CD14-positive monocyte (primary cell): ENCODE data around the gene CHPF. TPM values are rescaled to one million over a fixed set of nuclear protein-coding genes. Genes with fewer than 3 reads are reported as not detected.

Experiments used
- DNase-seq, 3 donors: peaks; one replicate each; pipeline ENCODE4 v3.0.0-alpha.2; 2011 to 2022
- H2AFZ ChIP-seq: 2 replicates; pipeline ENCODE4 v1.6.0; 2012; ENCODE audit warnings: mild to moderate bottlenecking, low read depth, low read length, inconsistent platforms; ENCODE audit not compliant: insufficient read depth, poor library complexity, severe bottlenecking
- H3K27ac ChIP-seq, 2 donors: 1 replicate in 1 of 2; 2 replicates in 1 of 2; pipeline ENCODE4 v1.5.1; 2012 to 2013; ENCODE audit warnings: low read length in 2 of 2, control low read depth in 1 of 2, inconsistent platforms in 1 of 2, low read depth in 1 of 2, mild to moderate bottlenecking in 1 of 2
- H3K27me3 ChIP-seq, 2 donors: one replicate each; pipeline versions ENCODE4 v1.6.0 to v1.6.1; 2011 to 2013; ENCODE audit warnings: low read length in 2 of 2; ENCODE audit not compliant: control insufficient read depth in 2 of 2, insufficient read depth in 2 of 2
- H3K36me3 ChIP-seq, 2 donors: replicated peaks in 1 of 2; 1 replicate in 1 of 2; 2 replicates in 1 of 2; pipeline versions ENCODE4 v1.5.1 to v1.6.1; 2012 to 2013; ENCODE audit warnings: low read length in 2 of 2, control low read depth in 1 of 2, inconsistent platforms in 1 of 2, mild to moderate bottlenecking in 1 of 2; ENCODE audit not compliant: insufficient read depth in 2 of 2, control insufficient read depth in 1 of 2
- H3K4me1 ChIP-seq, 2 donors: 1 replicate in 1 of 2; 2 replicates in 1 of 2; pipeline versions ENCODE4 v1.5.1 to v1.6.1; 2012 to 2013; ENCODE audit warnings: low read length in 2 of 2, control low read depth in 1 of 2, inconsistent platforms in 1 of 2, mild to moderate bottlenecking in 1 of 2, moderate library complexity in 1 of 2; ENCODE audit not compliant: insufficient read depth in 2 of 2, control insufficient read depth in 1 of 2
- H3K4me2 ChIP-seq: replicated peaks from 2 replicates; pipeline ENCODE3; 2012; ENCODE audit warnings: low read length, moderate library complexity, mild to moderate bottlenecking; ENCODE audit not compliant: poor library complexity, severe bottlenecking; ENCODE audit errors: extremely low read depth
- H3K4me3 ChIP-seq, 3 experiments: fragments of 200-600 bp in 1 of 3; sonication (generic) in 1 of 3; replicated peaks in 1 of 3; 1 replicate in 2 of 3; 2 replicates in 1 of 3; pipeline ENCODE4 v1.5.1; 2011 to 2013; ENCODE audit warnings: low read length in 3 of 3, mild to moderate bottlenecking in 3 of 3, control low read depth in 2 of 3, low read depth in 2 of 3, inconsistent platforms in 1 of 3, moderate library complexity in 1 of 3
- H3K79me2 ChIP-seq: 2 replicates; pipeline ENCODE4 v1.6.0; 2012; ENCODE audit warnings: mild to moderate bottlenecking, control low read depth, inconsistent platforms, low read length, moderate library complexity; ENCODE audit not compliant: insufficient read depth
- H3K9ac ChIP-seq: 2 replicates; pipeline ENCODE4 v1.6.0; 2017; ENCODE audit warnings: low read length, mild to moderate bottlenecking; ENCODE audit not compliant: insufficient read depth, poor library complexity, severe bottlenecking
- H3K9me3 ChIP-seq, 2 donors: replicated peaks in 1 of 2; 1 replicate in 1 of 2; 2 replicates in 1 of 2; pipeline versions ENCODE4 v1.5.1 to v1.6.1; 2012 to 2013; ENCODE audit warnings: low read length in 2 of 2, control low read depth in 1 of 2; ENCODE audit not compliant: control insufficient read depth in 1 of 2, insufficient read depth in 1 of 2
- H4K20me1 ChIP-seq: 2 replicates; pipeline ENCODE4 v1.6.0; 2012; ENCODE audit warnings: mild to moderate bottlenecking, low read length, control low read depth, moderate library complexity; ENCODE audit not compliant: insufficient read depth
- H3K27ac Mint-ChIP-seq, 7 donors: one replicate each; pipeline ENCODE4 v1.8.0; 2020; ENCODE audit warnings: mild to moderate bottlenecking in 7 of 7, mixed read lengths in 7 of 7, moderate library complexity in 6 of 7, inconsistent platforms in 2 of 7
- H3K27me3 Mint-ChIP-seq, 3 donors: one replicate each; pipeline ENCODE4 v1.8.0; 2021 to 2022; ENCODE audit warnings: low read depth in 3 of 3, mild to moderate bottlenecking in 3 of 3, mixed read lengths in 3 of 3, moderate library complexity in 3 of 3, inconsistent platforms in 1 of 3
- H3K36me3 Mint-ChIP-seq, 2 donors: one replicate each; pipeline ENCODE4 v1.8.0; 2020; ENCODE audit warnings: mixed read lengths in 2 of 2, inconsistent platforms in 1 of 2, mild to moderate bottlenecking in 1 of 2
- H3K4me1 Mint-ChIP-seq: one replicate; pipeline ENCODE4 v1.8.0; 2020; ENCODE audit warnings: mild to moderate bottlenecking, mixed read lengths
- H3K4me3 Mint-ChIP-seq, 2 donors: one replicate each; pipeline ENCODE4 v1.8.0; 2020; ENCODE audit warnings: mild to moderate bottlenecking in 2 of 2, mixed read lengths in 2 of 2, moderate library complexity in 1 of 2
- H3K9me3 Mint-ChIP-seq, 7 donors: one replicate each; pipeline ENCODE4 v1.8.0; 2020 to 2022; ENCODE audit warnings: mixed read lengths in 7 of 7, mild to moderate bottlenecking in 6 of 7, moderate library complexity in 6 of 7, inconsistent platforms in 2 of 7
- CTCF ChIP-seq: fragments of 200-600 bp; IDR thresholded peaks from one replicate; pipeline ENCODE4 v1.8.0; 2022; ENCODE audit warnings: antibody characterized with exemption, mild to moderate bottlenecking
- WGBS: methylation state at CpG from one replicate; pipeline ENCODE4 v1.1.5; 2013; ENCODE audit warnings: missing lambda C conversion rate; ENCODE audit not compliant: insufficient coverage; 5-methylcytosine and 5-hydroxymethylcytosine counted together
- intact Hi-C, 2 donors: fragments of 100-400 bp; cut with micrococcal nuclease; formaldehyde crosslinking; loops; one replicate each; pipeline versions ENCODE4 v1.15.0 to v1.15.1; 2023
- polyA plus RNA-seq, 3 donors: library from polyadenylated mRNA; depleted of rRNA in 1 of 3; unstranded in 2 of 3; stranded (reverse) in 1 of 3; fragments of 300-500 nt in 2 of 3; fragments of >200 nt in 1 of 3; fragmentation: Illumina TruSeq in 2 of 3; gene quantifications; 1 replicate in 2 of 3; 2 replicates in 1 of 3; pipeline ENCODE4 v1.2.3, GENCODE V29; 2012 to 2021

Gene CHPF
- polyA plus RNA-seq, 3 donors = 0.09 to 0.32 (median 0.09) TPM

- Mint-ChIP-seq H3K27ac (peak overlapping the region in 3 of 7 donors; percentile 7 to 73 (median 52)), H3K4me3 (peak overlapping the region; percentile 59 to 77), H3K9me3 (peaks cover 0 to 16% (median 2%) of the 10 kb centered on the region in 7 donors), H3K36me3 (peaks cover 0 to 6% of the 10 kb centered on the region in 2 donors), H3K27me3 (peaks cover 34 to 61% (median 39%) of the 10 kb centered on the region in 3 donors), H3K4me1 (peaks cover 9% of the 10 kb centered on the region)
- H3K36me3 ChIP-seq = no peaks in the 10 kb centered on the region
- no peaks in the 10 kb centered on the region for H4K20me1 ChIP-seq
- no peak overlapping the region for H3K27ac ChIP-seq
- peak overlapping the region; percentile 90 for H3K4me2 ChIP-seq
- peak overlapping the region in 2 of 3 experiments; percentile 32 to 76 for H3K4me3 ChIP-seq
- H3K79me2 ChIP-seq = no peaks in the 10 kb centered on the region
- H3K27me3 ChIP-seq = peaks cover 24 to 51% of the 10 kb centered on the region in 2 donors
- TF ChIP-seq CTCF = no peak
- peaks cover 21 to 27% of the 10 kb centered on the region in 2 donors for H3K4me1 ChIP-seq
- peak overlapping the region; percentile 27 for H3K9ac ChIP-seq
- DNase-seq = peak in 1 of 3 donors; percentile 17
- peak overlapping the region; percentile 76 for H2AFZ ChIP-seq
- intact Hi-C loops = loop anchor here (2.0 to 5.0 kb wide), 4 partner anchors 41 to 156 kb away; partner anchors contain the start of gene DNPEP (in 1 of the 2)
- H3K9me3 ChIP-seq = no peaks in the 10 kb centered on the region
- WGBS = under 1% methylated on average over 66 of the region's 66 CpGs
Observed at GRCh38 chr2:219542931-219543595, 546 bp downstream of the CHPF start.

- Histone ChIP-seq H2AFZ (peak overlapping the region; percentile 39), H3K36me3 (no peaks in the 10 kb centered on the region), H3K79me2 (no peaks in the 10 kb centered on the region), H3K27me3 (peaks cover 24 to 51% of the 10 kb centered on the region in 2 donors), H3K27ac (no peak overlapping the region), H3K9me3 (no peaks in the 10 kb centered on the region), H4K20me1 (no peaks in the 10 kb centered on the region), H3K4me1 (peaks cover 21 to 27% of the 10 kb centered on the region in 2 donors), H3K9ac (no peak overlapping the region), H3K4me2 (peak overlapping the region; percentile 77), H3K4me3 (peak overlapping the region in 2 of 3 experiments; percentile 22 to 66)
- peak; percentile 100 for TF ChIP-seq CTCF
- Mint-ChIP-seq H3K4me1 (peaks cover 9% of the 10 kb centered on the region), H3K9me3 (peaks cover 0 to 16% (median 2%) of the 10 kb centered on the region in 7 donors), H3K36me3 (peaks cover 0 to 6% of the 10 kb centered on the region in 2 donors), H3K4me3 (peak overlapping the region; percentile 51 to 63), H3K27ac (no peak overlapping the region), H3K27me3 (peaks cover 34 to 58% (median 37%) of the 10 kb centered on the region in 3 donors)
- intact Hi-C loops = loop anchor here (2.0 to 5.0 kb wide), 4 partner anchors 39 to 154 kb away; partner anchors contain the start of gene DNPEP (in 1 of the 2)
- under 1% methylated on average over 47 of the region's 48 CpGs for WGBS
- DNase-seq = peak; percentile 49 to 69 (median 58)
Observed at GRCh38 chr2:219541611-219542180, 1.9 kb downstream of the CHPF start.
